Raji (cell line): Measurements from ENCODE around the gene MED29.

Source experiments
- POLR2A ChIP-seq: IDR thresholded peaks from 2 replicates; pipeline ENCODE4 v1.6.1; 2011; ENCODE audit warnings: low read depth, low read length, control low read depth; ENCODE audit not compliant: insufficient read depth

MED29 gene

DNA sequence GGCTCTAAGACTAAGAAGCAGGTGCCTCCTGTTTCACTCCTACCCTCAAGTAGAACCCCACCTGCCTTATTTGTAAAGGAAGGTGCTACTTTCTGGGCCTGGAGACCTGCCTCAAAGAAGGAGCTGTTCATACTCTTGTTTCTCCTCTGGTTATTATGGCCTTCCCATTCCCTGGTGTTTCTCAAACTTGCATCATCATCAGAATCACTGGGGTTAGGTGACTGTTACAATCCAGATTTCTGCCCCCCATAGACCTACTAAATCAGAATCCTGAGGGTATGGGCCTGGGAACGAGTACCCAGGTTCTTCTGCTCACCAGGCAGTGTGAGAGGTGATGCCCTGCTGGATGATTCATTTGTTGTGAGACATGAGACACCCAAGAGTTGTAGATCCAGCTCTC lies 30.6 kb upstream of the MED29 start:
- TF ChIP-seq POLR2A, result no peak

DNA sequence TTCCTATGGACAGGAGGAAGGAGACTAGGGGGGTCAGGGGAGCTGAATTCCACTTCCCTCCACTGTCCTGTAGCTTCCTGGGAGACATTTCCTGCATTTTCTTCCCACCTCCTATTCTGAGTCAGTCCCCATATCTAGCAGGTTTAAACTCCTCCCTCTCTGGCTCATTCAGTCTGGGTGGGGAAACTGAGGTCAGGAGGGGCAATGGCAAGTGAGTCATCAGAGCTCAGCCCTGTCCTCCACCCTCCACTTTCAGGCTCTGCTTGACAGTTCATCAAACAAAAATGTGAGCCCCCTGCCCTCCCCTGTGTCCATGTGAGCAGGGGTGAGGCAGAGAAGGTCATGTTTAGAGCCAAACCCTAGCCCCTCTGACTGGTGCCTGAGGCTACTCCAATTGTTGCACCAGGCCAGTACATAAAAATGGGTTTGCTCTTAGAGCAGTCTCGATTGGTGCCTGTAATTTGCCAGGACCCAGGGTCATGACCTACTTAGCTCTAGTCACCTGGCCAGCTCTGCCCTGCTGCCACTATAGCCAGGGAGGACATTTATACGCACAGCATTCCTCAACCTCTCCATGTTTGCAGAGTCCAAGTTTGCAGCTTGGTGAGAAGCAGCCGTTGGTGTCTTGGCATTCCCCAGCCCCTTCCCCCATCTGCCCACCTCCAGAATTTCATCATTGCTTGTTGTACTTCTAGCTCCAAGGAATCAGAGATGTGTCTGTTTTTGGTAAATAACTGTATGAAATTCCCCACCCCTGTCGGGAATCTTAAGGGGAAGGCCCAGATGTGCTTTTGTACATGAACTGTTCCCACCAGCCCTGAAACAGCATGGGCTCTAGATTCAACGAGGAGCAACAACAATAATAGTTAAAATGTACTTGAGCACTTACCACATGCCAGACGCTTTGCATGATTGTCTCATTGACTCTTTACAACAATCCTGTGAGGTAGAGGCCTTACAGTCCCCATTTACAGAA lies 28.2 kb upstream of the MED29 start:
- TF ChIP-seq POLR2A, result no peak

DNA sequence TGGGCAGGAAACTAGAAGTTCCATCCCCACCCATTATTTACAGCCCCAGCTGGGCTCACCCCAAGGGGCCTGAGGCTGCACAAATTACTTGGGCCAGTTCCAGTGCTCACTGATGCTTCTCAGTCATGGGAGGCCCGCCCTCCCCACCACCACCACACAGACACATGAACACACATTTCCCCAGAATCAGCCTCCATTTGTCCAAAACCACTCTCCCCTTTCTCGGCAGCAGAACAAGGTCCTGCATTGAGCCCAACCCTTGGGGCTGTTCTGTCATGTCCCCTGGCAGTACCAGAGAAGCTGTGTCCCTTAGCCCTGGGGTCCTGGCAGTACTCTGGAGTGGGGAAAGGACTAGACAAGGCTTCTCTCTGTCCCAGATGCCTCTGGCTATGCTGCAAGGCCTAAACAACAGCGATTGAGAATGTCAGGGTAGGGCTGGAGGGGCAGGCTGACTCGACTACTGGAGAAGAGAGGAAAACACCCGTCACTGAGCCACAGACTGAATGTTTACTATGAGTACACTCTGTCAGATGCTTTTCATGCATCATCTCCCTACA lies 27.2 kb upstream of the MED29 start:
- TF ChIP-seq POLR2A, result no peak

DNA sequence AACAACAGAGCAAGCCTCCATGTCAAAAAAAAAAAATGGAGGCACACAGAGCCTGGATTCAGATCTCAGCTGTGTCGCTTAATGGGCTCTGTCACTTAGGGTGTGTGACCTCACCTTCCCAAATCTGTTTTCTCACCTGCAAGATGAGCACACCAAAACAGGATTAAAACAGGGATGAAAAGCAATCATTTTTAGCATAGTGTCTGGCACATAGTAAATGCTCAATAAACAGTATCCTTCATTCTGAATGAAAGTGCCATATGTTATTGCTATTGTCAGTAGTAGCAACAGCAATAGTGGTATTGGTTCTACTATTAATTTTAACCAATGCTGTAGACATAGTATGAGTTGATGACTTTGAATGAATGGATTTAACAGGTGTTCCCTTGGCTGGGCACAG lies 25.6 kb upstream of the MED29 start:
- no peak for TF ChIP-seq POLR2A

DNA sequence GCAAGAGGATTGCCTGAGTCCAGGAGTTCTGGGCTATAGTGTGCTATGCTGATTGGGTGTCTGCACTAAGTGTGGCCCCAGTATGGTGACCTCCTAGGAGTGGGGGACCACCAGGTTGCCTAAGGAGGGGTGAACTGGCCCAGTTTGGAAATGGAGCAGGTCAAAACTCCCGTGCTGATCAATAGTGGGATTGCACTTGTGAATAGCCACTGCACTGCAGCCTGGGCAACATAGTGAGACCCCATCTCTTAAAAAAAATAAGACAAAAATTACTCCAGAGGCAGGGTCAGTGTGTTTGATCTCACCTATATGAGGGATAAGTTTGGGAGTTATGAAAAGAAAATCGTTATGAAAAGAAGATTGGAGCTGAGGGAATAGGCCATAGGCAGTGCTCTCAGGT lies 22.0 kb upstream of the MED29 start:
- TF ChIP-seq POLR2A, result no peak

DNA sequence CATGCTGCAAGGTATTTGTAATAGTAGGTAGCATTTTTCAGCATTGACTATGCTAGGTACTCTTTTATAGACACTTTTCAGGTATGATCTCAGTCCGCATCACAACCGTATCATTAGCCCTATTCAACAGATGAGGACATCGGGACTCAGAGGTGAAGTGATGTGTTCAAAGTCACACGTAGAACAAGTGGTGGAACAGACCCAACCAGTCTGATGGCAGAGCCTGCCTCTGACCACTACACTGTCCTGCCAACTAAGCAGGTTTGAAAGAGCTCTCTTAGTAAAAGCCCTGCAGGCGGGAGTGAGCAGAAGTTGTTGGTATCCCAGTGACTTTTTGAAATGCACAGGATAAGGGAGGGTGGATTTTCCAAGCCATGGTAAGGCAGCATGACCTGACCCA lies 20.4 kb upstream of the MED29 start:
- no peak for TF ChIP-seq POLR2A

DNA sequence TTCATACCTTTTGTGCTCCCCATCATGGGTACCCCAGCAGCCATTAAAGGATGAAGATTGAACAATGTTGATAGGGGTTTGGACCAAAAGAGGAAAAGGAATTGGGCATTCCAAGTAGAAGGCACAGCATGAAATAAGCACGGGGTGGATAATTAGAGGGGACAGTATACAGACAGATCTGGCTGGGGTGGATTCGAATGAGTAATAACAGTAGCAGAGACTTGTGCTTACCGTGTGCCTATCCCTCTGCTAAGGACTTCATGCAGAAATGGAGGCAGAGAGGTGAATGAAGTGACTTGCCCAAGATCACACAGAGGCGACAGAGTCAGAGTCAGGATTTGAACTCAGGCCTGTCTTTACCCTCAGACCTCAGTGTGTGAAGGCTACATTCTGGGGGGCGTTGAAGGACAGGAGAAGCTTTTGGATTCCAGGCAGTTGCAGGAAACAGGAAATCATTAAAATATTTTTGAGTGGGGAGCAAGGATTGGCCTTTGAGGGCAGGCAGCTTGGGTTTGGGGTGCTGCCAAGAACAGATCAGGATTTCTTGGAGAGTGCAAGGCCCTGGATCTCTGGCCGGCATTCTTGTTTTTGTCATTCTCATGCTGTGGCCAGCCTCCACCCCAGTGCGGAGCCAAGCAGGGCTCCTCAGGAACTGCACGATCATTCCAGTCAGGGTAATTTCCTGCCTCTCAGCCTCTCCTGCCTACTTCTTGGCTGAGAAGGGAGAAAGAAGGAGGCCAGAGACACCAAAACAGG lies 19.0 kb upstream of the MED29 start:
- TF ChIP-seq POLR2A, result no peak

DNA sequence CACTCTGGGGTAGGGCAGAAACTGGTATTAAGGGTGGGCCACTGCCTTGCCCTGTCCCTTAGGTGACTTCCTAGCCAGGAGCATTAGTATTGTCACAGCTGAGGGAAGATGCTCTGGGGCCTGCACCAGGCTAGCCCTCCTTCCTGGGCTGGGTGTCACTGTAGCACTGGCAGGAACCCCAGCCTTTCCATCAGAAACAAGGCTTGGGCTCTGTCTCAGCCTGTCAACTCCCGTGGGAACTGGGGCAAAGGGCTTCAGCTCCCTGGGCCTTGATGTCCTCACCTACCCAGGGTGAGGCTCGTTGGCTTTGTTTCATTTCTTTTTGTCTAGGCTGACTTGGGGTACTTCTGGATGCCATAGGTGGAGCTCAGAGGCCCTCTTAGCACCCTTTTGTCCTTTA lies 18.2 kb upstream of the MED29 start:
- no peak for TF ChIP-seq POLR2A

DNA sequence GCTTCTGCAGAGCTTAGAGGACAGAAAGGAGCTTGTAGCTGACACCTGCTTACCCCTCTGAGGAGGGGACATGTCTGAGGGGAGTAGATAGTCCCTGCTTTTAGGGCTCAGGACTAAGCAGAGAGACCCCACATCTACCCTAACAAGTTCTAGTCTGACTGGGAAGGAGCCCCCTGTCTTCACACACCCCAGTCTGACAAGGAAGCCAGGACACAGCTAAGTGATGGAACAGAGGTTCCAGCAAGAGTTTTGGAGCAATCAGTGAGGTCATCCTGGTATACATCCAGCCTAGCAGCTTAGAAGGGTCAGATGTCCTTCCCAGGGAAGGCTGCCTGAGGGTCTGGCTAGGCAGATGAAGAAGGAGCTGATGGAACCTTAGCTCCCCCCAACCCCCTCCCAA lies 15.2 kb upstream of the MED29 start:
- TF ChIP-seq POLR2A, result no peak

DNA sequence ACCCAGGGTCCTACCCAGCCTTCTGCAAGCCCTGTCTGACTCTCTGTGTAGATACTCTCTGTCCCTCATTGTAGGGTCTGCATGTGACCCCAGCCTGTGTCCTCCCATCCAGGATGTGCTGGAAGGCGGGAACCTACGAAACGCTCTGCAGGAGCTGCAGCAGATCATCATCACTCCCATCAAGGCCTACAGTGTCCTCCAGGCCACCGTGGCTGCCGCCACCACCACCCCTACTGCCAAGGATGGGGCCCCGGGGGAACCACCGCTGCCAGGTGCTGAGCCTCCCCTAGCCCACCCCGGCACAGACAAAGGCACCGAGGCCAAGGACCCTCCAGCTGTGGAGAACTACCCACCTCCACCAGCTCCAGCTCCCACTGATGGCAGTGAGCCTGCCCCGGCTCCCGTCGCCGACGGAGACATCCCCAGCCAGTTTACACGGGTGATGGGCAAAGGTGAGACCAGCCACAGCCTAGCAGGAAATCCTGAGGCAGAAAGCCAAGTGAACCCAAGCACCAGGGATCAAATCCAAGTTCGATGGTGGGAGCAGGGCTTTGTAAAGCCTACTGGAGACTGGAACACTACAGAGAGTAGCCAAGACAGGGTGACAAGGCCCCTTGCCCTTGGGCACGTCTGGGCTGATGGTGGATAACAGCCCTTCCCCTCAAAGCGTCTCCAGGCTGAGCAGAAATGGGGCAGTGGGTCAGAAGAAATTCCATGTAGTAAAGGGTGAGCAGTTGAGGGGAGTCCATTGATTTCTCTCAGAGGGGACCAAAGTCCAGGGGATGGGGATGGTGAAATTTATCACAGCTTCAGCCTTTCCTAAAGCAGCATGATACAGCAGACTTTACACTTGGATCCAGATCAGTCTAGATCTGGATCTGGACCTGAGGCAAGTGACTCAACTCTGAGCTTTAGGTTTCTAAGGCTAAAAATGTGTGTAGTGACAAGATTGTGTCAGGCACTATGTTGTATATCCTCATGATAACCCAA lies 13.5 kb upstream of the MED29 start:
- no peak for TF ChIP-seq POLR2A

DNA sequence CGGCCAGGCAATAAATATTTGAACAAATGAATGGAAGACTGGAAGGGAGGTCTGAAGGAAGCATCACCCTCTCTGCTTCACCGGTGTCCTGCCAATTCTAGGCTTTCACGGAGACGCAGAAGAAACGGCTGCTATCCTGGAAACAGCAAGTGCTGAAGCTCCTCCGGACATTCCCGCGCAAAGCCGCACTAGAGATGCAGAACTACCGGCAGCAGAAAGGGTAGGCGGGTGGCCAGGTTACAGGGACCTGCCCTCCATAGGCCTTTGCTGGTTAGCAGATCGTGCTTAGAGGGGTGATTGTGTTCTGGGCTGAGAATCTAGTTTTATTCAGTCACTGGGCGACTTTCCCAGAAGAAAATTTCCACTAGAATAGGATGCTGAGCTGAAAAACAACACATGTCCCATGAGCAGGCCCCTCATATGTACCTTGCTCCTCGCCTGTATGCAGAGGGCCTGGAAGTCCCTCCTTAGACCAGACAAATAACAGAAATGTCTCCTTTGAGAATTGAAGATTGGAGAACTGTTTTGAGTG lies 11.2 kb upstream of the MED29 start:
- no peak for TF ChIP-seq POLR2A

DNA sequence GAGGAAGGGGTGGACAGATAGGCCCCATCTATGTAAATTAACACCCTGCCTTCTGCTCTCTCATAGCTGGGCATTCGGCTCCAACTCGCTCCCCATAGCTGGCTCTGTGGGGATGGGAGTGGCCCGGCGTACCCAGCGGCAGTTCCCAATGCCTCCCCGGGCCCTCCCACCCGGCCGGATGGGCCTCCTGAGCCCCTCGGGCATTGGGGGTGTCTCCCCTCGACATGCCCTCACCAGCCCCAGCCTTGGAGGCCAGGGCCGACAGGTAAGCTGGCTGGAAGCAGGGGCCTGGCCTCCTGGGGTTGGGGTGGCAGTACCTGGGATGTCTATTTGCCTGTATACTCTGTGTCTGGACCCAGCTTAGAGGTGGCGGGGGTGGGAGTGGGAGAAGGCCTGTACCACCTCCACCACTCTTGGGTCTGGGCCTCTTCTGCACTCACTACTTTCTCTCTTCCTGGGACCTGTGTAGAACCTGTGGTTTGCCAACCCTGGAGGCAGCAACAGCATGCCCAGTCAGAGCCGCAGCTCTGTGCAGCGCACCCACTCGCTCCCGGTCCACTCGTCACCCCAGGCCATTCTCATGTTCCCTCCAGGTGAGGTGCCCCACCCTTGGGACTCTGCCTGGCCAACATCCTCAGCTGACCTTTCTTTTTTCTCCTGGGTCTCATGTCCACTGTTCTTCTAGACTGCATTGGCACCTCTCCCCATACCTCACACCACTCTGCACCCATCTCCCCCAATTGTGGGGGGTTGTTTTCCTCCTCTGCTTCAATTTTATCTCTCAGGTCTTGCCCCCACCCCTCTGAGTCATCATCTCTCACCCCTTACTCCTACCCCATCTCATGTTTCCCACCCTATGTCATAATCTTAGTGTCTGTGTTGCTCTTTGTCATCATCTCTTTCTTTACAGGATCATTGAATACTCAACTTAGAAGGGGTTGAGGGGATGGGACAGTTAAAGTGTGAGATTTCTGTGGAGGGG lies 10.4 kb upstream of the MED29 start:
- TF ChIP-seq POLR2A, result no peak

DNA sequence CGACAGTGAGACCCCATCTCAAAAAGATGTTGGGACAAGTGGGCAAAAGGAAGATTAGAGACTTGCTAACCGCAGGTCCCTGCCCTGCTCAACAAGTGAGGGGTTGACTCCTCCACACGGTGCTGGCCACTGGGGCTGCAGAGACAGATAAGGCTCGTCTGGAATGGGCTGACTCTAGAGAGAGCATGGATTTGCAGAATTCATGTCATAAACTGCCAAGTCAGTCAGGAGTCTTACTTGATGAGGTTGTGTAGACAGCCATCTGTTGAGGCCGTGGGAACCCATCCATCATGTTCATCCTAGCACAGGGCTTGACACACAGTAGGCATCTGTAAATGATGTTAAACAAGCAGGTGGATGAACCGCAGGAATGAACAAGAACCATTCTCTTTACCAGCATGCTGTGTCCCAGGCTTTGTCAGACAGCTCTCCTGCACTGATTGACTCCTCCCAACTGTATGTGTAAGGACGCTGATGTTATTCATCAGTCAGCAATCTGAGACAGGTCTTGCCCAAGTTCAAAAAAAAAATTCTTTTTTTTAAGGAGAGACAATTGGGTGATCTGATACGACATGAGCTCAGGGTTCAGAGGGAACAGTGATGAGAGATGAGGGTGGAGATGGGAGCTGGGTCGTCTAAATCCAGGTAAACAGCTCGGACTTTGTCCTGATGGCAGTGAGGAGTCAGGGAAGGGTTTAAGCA lies 9.1 kb upstream of the MED29 start:
- TF ChIP-seq POLR2A, result no peak
